ENCODE results near the gene KCNA10. TPM values are rescaled to one million over a fixed set of nuclear protein-coding genes. Genes with fewer than 3 reads are reported as not detected.

Gene KCNA10
- total RNA-seq, 1 experiment from 2014 or later: not detected

GRCh38 chr1:110494522-110495406 is 24.2 kb downstream of the KCNA10 start:
- Histone ChIP-seq H2BK120ac (ENCODE audit: low read depth, low read length, poor library complexity, severe bottlenecking) (no peak overlapping the region), H2AK5ac (ENCODE audit: insufficient read length, low read length) (no peak overlapping the region), H3K14ac (ENCODE audit: insufficient read depth, low read length) (no peak overlapping the region), H4K20me1 (ENCODE audit: control insufficient read depth, insufficient read depth, insufficient read length) (no peaks in the 10 kb centered on the region), H4K91ac (ENCODE audit: insufficient read length, low read depth, low read length) (no peak overlapping the region), H3K18ac (ENCODE audit: insufficient read length, low read depth, low read length) (no peak overlapping the region), H3K56ac (ENCODE audit: insufficient read length, low read depth, low read length) (no peak overlapping the region), H3T11ph (ENCODE audit: low read length) (no peak overlapping the region), H3K9me3 (ENCODE audit: control insufficient read depth, low read depth, low read length) (no peaks in the 10 kb centered on the region), H2BK15ac (ENCODE audit: low read depth, low read length) (no peak overlapping the region), H2AFZ (ENCODE audit: low read length) (no peak overlapping the region), H3K9ac (ENCODE audit: extremely low read depth, insufficient read length, low read length) (no peak overlapping the region), H2BK20ac (ENCODE audit: low read depth, low read length, poor library complexity, severe bottlenecking) (no peak overlapping the region), H3K27ac (ENCODE audit: insufficient read length, low read depth, low read length) (no peak overlapping the region), H3K23ac (ENCODE audit: insufficient read length, low read depth, low read length) (no peak overlapping the region), H3K4me2 (ENCODE audit: insufficient read depth, insufficient read length, low read length) (peak overlapping the region; percentile 11), H3K27me3 (ENCODE audit: insufficient read depth, low read length) (no peaks in the 10 kb centered on the region), H4K5ac (ENCODE audit: insufficient read length, low read depth, low read length) (no peak overlapping the region), H3K79me2 (ENCODE audit: insufficient read depth, low read length) (no peaks in the 10 kb centered on the region), H2BK12ac (ENCODE audit: insufficient read length, low read depth, low read length) (no peak overlapping the region), H4K8ac (replicated peaks; ENCODE audit: insufficient read length, low read depth, low read length) (no peak overlapping the region), H3K4me1 (ENCODE audit: insufficient read depth, low read length) (peaks cover 2% of the 10 kb centered on the region; the same call in 1 of the 2 replicates), H2BK5ac (ENCODE audit: insufficient read length, low read length) (no peak overlapping the region), H3K79me1 (ENCODE audit: insufficient read depth, low read depth, low read length, poor library complexity, severe bottlenecking) (no peaks in the 10 kb centered on the region), H3K23me2 (ENCODE audit: insufficient read length, low read depth, low read length, poor library complexity, severe bottlenecking) (no peaks in the 10 kb centered on the region), H3K4ac (ENCODE audit: low read depth, low read length) (no peak overlapping the region)
- H3K9me3 Mint-ChIP-seq: no peaks in the 10 kb centered on the region; a peak in 1 of 5 replicates
- peaks cover 27% of the 10 kb centered on the region for H3K27me3 Mint-ChIP-seq (ENCODE audit: low read depth)
- no CpG with 5 or more reads among the region's 21 CpGs for WGBS (ENCODE audit: extremely low coverage, insufficient read length, low lambda C conversion rate)
- no peak for TF ChIP-seq CTCF (conservative IDR thresholded peaks at IDR 0.05)
- H3K4me1 Mint-ChIP-seq: peaks cover 29 to 35% of the 10 kb centered on the region in 2 experiments
- peak overlapping the region in 2 of 3 experiments; percentile 27 to 42; a peak in 2 of 7 replicates for H3K27ac Mint-ChIP-seq
- H3K4me3 Mint-ChIP-seq: peak overlapping the region in 1 of 2 experiments; percentile 3; a peak in 1 of 5 replicates
- DNase-seq: peak; percentile 61
- no peaks in the 10 kb centered on the region for H3K36me3 Mint-ChIP-seq (ENCODE audit: insufficient read depth in 1 of 3, low read depth in 3 of 3)

Measured in H9 (cell line).